RWPE1 (cell line): ENCODE data around the gene PRRG1.
"Not testable (repeated sequence)": the region's sequence is repeated elsewhere in the genome, so short reads cannot be mapped to it uniquely, and the experiment has no call there.

Experiments
- CTCF ChIA-PET: fragments of 350-600 bp; sonication (Branson Sonifier 250); formaldehyde crosslinking; extraction: SDS; loops from one replicate; lab custom pipeline; 2021; lab: Yijun Ruan, JAX
- POLR2A ChIA-PET: fragments of 400-600 bp; formaldehyde crosslinking; extraction: SDS; loops from one replicate; lab custom pipeline; 2020; ENCODE audit warnings: antibody characterized with exemption; ENCODE audit not compliant: low non-redundant PET; lab: Yijun Ruan, JAX
- DNase-seq: peaks from one replicate; pipeline ENCODE4 v3.0.0; 2012; ENCODE audit warnings: low spot score
- H3K27ac ChIP-seq: fragments of 450-650 bp; 2 replicates; pipeline ENCODE4 v1.5.1; 2017
- TF ChIP-seq, protein P1 (sequence below): fragments of 450-650 bp; conservative IDR thresholded peaks from 2 replicates; pipeline ENCODE4 v1.5.1; 2017; ENCODE audit warnings: low read depth, mild to moderate bottlenecking

Gene PRRG1

DNA sequence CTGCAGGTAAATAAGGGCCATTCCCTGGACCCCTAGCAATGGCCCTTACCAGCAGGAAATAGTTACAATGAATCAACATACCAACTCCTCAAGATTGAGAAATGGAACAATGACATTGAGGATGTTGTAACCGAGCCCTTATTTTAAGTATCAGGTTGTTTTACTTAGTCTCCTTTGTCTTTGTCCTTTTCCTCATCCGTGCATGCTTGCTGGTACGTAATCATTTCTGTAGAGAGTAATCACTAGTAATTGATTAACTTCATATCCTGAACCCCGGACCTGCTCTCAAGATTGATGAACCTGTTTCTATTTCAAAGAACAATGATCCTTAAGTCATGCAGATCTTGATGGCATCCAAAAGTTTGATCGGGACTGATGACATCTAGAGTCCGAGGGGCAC, 123.7 kb downstream of the PRRG1 start:
- ChIA-PET POLR2A (no interaction called here), CTCF (no interaction called here)
- no peak overlapping the region for H3K27ac ChIP-seq
- TF ChIP-seq, protein P1, sequence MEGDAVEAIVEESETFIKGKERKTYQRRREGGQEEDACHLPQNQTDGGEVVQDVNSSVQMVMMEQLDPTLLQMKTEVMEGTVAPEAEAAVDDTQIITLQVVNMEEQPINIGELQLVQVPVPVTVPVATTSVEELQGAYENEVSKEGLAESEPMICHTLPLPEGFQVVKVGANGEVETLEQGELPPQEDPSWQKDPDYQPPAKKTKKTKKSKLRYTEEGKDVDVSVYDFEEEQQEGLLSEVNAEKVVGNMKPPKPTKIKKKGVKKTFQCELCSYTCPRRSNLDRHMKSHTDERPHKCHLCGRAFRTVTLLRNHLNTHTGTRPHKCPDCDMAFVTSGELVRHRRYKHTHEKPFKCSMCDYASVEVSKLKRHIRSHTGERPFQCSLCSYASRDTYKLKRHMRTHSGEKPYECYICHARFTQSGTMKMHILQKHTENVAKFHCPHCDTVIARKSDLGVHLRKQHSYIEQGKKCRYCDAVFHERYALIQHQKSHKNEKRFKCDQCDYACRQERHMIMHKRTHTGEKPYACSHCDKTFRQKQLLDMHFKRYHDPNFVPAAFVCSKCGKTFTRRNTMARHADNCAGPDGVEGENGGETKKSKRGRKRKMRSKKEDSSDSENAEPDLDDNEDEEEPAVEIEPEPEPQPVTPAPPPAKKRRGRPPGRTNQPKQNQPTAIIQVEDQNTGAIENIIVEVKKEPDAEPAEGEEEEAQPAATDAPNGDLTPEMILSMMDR, result no peak
- no peak for DNase-seq

DNA sequence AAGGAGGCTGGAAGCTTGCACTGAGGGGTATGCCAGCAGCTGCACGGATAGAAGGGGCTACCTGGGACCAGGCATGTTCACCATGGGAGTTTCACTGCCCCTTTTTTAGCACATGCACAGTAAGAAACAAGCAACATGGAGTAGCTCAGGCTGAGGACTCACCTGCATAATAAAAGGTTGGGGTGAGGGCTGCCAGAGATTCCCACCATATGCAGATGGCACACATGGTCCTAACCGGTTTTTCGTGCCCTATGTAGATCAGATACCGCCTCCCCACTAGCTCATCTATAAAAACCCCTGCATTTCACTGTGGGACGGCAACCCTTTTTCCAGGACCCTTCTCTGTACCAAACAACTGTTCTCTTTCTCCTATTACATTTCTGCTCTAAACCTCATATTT, 125.3 kb downstream of the PRRG1 start:
- POLR2A ChIA-PET, result no interaction called here
- TF ChIP-seq, protein P1, result no peak
- CTCF ChIA-PET, result no interaction called here
- H3K27ac ChIP-seq, result no peak overlapping the region
- no peak for DNase-seq

DNA sequence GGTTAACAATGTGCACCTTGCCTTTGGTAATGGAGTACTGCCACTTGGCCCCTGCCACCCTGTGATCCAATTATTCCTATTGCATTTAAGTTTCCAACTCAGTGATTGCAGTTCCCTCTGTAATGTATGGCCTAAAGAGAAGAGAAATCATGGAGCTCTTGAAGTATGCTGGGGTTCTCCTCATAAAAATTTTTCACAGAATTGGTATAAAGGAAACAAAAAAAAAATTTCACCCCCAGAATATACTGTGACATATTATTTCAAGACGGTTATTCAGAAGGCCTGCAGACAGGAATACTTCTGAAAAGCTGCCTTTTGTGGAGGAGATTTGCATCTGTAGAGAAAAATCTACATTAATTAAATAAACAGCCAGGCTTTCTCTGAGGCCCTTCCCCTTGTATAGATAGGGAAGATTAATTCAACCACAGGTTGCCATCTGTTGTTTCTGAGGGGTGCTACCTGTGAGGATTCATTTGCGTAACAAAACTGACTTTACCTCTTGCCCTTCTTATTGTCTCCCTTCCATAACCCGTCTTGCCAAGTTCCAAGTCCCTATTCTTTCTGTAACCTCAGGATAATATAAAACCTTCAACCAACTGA, 127.5 kb downstream of the PRRG1 start:
- ChIA-PET CTCF (no interaction called here), POLR2A (no interaction called here)
- TF ChIP-seq, protein P1, result no peak
- H3K27ac ChIP-seq, result no peak overlapping the region
- no peak for DNase-seq

GRCh38 chrX:37484335-37484734, 135.2 kb downstream of the PRRG1 start:
- H3K27ac ChIP-seq, CTCF ChIA-PET, DNase-seq, POLR2A ChIA-PET: not testable (repeated sequence)

GRCh38 chrX:37485429-37485828, 136.3 kb downstream of the PRRG1 start:
- POLR2A ChIA-PET, result no interaction called here
- TF ChIP-seq, protein P1, result no peak
- CTCF ChIA-PET, result no interaction called here
- H3K27ac ChIP-seq, result no peak overlapping the region
- no peak for DNase-seq

DNA sequence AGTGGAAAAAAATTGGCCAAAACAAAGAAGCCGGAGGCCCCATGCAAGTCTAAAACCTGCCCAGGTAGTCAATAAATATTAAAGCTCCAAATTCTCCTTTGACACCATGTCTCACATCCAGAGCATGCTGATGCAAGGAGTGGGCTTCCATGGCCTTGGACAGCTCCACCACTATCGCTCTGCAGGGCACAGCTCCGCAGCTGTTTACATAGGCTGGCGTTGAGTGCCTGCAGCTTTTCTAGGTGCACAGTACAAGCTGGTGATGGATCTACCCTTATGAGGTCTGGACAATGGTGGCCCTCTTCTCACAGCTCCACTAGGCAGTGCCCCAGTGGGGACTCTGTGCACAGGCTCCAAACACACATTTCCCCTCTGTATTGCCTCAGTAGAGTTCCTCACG, 138.1 kb downstream of the PRRG1 start:
- ChIA-PET POLR2A (no interaction called here), CTCF (no interaction called here)
- TF ChIP-seq, protein P1, result no peak
- no peak for DNase-seq
- no peak overlapping the region for H3K27ac ChIP-seq

- ChIA-PET CTCF (interaction anchor here (0.6 kb wide), 1 partner anchor 84 kb away, joined by 4 read pairs; no protein-coding TSS in a partner anchor), POLR2A (no interaction called here)
- no peak for DNase-seq
- no peak overlapping the region for H3K27ac ChIP-seq
- TF ChIP-seq, protein P1, result no peak
Observed at GRCh38 chrX:37488323-37488722, 139.2 kb downstream of the PRRG1 start.
